A549 (cell line): ENCODE results near the gene PMVK.

Experiments used
- CTCF ChIP-seq: fragments of >200 bp; sonication (Bioruptor Twin); formaldehyde crosslinking; IDR thresholded peaks from 3 replicates; pipeline ENCODE4 v1.5.1; 2016
- E2F6 ChIP-seq: IDR thresholded peaks from 2 replicates; pipeline ENCODE4 v1.6.1; 2012; ENCODE audit warnings: low read depth, borderline replicate concordance
- EHMT2 ChIP-seq: fragments of 200-600 bp; sonication (generic); IDR thresholded peaks from 2 replicates; pipeline ENCODE4 v1.6.1; 2016; ENCODE audit warnings: antibody characterized with exemption, low read depth, mild to moderate bottlenecking, moderate library complexity
- ELK1 ChIP-seq: fragments of 150-350 bp; IDR thresholded peaks from 2 replicates; pipeline ENCODE4 v1.6.1; 2014; ENCODE audit warnings: low read depth, mild to moderate bottlenecking, low read length
- GATA3 ChIP-seq: IDR thresholded peaks from 2 replicates; pipeline ENCODE4 v1.6.1; 2012; ENCODE audit warnings: borderline replicate concordance
- MAFK ChIP-seq: fragments of 450-650 bp; IDR thresholded peaks from 2 replicates; pipeline ENCODE4 v1.6.1; 2014; ENCODE audit not compliant: partially characterized antibody
- REST ChIP-seq: fragments of 200-600 bp; sonication (generic); IDR thresholded peaks from 2 replicates; pipeline ENCODE4 v1.6.1; 2016; ENCODE audit warnings: antibody characterized with exemption, mild to moderate bottlenecking, moderate library complexity

GRCh38 chr1:154957091-154957657 lies 20.7 kb upstream of the PMVK start:
- TF ChIP-seq GATA3: no peak
- TF ChIP-seq MAFK: no peak
- TF ChIP-seq CTCF: no peak
- TF ChIP-seq E2F6: no peak
- no peak for TF ChIP-seq REST
- no peak for TF ChIP-seq ELK1
- TF ChIP-seq EHMT2: no peak
